ENCODE data around the gene LAPTM5.
"Not testable (repeated sequence)": the region's sequence is repeated elsewhere in the genome, so short reads cannot be mapped to it uniquely, and the experiment has no call there.

The LAPTM5 gene

DNA sequence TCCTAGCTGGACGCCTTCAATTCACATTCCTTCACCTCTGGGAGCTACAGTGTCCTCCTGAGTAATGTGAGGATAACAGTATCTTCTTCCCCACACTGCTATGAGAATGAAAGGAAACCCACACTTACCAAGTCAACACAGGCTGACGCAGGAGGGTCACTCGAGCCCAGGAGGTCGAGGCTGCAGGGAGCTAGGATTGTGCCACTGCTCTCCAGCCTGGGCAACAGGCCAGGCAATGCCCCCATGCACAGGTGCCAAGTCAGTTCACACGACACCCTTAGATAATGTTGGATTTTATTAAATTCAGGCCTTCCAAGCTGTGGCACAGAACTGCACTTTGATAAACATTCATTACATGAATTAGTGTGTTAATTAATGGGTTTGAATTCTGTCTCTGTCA, 66.1 kb downstream of the LAPTM5 start:
- no peak for DNase-seq

DNA sequence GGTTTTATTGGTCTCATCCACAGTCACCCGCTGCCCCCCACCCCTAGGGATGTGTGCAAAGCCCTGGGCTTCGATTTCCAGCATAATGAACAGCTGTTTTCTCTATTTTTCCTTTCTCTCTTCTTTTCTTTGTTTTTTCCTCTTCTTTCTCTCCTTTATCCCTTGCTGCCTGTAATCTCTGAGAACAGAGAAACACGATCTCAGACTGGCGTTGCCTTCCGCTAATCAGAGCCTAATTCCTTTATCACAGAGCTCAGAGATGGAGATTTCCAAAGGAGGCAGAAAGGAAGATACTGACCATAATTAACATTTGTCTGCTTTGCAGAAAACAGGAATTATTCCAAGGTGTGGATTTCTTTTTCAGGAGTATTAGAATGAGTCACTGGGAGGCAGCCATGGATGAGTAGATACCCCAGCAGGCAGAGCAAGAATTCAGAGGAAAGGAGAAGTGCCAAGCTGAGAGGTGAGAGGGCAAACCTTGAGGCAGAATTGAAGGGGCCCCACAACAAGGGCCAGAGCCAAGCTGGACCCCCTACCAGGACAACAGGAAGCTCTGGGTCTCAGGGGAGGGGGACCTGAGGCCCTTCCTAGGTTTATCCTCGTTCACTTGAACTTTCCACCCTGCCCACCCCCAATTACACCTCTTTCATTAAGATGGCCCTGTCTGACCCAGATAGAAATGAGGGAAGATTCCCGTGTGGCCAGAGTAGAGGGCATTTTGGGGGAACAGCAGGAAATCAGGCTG, 67.5 kb downstream of the LAPTM5 start:
- DNase-seq = no peak

DNA sequence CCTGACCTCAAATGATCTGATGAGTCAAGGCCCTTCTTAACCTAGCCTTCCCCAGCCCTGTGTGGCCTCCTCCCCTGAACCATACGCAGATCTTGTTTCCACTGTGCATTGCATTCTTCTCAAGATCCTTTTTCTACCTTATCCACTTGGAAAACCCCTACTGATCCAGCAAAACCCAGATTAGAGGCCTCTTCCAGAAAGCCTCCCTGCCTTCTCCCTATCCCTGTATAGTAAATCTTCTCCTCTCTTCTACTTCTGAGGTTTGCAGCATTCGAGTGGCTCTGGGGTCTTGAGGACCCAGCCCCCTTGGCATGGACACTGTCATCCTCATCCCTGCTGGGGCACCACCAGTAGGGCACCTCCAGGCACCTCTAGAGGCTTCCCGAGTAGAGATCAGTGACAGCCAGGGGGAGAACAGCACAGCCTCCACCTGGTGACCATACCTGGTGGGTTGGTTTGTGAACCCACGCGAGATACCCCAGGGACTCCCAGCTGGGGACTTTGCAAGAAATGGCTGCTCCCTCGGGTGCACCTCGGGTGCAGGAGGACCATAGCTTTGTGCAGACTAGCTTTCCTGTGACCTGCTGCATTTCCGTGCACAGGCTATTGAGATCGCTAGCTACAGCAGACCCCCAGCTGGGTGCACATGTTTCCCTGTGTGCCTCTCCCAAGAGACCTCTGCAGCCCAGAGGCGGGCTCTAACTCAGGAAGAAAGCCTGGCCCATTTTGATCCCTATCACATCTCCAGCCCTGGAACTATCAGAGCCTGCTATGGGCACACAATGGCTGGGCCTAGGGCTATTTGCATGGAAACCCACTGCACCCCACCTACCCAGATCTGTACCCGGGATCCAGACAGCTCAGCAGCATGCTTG, 68.4 kb downstream of the LAPTM5 start:
- no peak for DNase-seq

DNA sequence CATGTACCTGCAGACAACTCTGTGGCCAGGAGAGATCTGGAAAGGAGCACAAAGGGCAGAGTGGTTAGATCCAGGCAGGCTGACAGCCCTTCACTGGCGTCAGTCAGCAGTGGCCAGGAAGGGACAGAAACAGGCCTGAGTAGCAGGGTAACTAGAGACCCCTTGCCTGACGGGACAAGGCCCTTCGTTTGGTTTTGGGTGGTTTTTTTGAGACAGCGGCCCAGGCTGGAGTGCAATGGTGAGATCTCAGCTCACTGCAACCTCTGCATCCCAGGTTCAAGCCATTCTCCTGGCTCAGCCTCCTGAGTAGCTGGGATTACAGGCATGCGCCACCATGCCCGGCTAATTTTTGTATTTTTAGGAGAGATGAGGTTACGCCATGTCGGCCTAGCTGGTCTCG, 69.1 kb downstream of the LAPTM5 start:
- DNase-seq = not testable (repeated sequence)

DNA sequence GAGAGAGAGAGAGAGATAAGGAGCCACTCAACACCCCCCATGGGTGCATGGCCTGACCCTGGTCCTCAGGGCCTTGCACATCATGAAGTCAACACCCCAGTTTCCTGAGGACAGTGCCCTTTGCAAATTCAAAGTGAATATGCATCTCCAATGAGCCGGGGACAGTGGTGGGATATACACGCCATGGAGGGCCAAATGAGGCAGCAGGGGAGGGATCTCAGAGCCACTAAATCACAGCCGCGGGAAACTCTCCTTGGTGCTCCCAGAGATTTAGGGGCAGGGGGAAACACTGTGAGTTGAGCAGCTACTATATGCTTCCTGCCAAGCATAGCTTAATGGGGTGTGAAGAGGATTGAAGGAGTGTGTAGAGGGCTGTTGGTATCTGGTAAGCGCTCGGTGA, 69.7 kb downstream of the LAPTM5 start:
- no peak for DNase-seq

DNA sequence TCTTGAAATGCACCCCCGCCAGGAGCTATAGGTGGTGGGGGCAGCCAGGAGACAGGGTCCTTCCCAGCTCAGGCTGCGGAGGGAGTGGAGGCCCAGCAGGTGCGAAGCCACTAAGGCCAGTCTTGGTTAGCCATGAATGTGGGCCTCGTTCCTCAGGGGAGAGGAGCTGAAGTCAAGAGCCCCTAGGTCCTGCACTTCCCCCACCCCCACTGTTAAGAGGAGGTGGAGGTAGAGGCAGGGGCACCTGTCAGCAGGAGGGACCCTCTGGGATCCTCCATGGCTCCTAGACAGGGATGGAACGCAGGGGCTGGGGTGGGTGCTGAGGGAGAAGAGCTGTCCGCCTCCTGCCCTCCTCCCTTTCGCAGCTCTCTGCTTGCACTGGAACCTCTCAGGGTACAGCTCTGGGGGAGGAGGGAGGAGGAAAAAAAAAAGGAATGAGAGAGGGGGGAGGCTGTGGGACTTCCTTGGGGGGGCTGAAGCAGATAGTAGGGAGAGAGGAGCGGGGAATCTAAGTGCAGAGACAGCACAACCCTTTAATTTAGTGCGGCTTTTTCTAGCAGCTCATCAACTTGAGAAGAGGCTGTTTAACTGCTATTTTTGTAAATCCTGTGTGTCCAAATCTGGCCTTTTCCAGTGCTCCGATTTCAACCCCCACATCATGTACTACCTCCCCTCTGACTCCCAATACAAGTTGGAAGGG, 71.2 kb downstream of the LAPTM5 start:
- DNase-seq = no peak

DNA sequence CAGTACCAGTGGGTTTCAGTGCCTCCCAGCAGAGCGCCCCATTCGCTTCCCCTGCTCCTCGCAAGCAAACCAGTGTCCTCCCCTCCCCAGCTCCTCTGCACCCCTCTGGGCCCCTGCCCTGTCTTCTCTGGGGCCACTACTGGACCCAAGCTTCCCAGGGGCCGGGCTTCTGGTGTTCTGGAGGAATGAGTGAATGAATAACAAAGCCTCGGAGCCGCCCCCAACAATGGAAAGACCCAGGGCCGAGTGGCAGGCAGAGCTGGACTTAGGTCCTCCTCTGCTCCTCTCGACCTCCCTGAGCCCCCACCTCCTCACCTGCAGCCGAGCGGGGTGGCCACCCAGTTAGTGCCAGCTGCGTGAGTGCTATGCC, 71.8 kb downstream of the LAPTM5 start:
- no peak for DNase-seq

DNA sequence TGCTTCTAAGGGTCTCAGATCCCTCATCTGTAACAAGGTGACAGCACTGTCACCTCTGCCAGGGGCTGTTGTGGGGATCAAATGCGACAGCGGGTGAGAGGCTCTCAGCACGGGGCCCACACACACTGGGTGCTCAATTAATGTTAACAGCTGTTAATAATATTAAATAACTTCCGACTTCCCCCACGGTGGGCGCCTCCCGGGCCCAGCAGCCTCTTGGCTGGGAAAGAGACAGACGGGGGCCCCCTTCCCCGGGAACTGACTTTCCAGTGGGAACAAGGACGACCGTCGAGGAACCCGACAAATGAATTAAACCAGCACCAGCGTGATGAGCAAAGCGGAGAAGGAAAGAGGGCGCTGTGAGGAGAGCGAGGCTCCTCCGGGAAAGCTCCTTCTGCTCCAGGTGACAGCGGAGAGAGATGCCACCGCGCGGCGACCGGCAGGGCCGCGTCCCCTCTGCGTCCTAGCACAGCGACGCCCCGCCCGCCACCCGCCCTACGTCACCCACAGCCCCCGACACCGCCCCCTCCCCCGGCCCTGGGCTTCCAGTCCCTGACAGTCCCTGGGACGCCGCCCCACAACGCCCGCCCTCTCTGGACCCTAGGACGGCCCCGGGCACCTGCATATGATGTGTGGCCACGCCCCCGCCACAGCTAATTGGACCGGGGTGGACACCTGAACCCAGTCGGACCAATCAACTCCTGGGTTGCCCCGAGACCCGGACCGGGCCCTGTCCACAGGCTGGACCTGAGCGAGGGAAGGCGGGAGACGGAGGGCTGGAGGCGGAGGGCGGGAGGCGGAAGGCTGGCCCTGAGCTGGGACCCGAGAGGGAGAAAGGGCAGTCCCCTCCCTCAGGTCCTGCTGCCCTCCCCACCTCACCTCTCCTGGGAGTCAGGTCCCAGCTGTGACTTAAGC, 72.4 kb downstream of the LAPTM5 start:
- DNase-seq = no peak

DNA sequence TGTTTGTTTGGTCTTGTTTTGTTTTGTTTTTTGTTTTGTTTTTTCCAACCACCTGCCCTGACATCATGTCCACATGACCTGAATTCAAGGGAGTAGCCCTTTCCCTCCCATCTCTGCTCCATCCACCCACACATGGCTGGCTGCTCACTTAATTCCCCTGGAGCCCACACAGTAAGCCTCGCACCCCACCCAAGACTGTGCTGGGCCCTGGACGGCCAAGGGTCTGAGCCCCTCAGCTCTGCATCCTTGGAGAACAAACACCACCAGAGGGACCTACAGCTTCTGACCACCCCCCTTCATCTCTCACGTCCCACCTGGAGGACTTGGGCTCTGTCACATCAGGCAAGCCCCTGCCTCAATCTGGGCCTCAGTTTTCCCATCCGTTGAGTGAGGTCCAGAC, 73.3 kb downstream of the LAPTM5 start:
- no peak for DNase-seq

DNA sequence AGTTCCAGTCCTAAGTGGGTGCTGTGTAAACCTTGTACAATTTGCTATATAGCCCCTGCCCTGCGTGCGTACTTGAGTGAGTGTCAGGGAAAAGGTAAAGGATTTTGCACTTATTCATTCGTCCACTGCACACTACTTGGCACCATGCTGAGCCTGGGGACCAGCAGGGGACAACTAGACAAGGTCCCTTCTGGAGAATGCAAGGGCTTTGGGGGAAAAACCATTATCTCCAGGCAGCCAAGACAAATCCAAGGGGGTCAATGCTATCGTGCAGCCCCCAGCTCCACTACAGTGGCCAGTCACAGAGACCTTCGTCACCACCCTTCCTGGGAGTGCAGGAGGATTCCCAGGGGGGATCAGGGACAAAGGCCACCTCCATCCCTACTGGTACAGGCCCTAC, 73.9 kb downstream of the LAPTM5 start:
- DNase-seq = no peak

Measured in 8988T (cell line).